Measurements from ENCODE around the gene CLTA.
A peak's percentile ranks its signal among the peaks of the same experiment; 100 is the strongest.

CLTA gene

DNA sequence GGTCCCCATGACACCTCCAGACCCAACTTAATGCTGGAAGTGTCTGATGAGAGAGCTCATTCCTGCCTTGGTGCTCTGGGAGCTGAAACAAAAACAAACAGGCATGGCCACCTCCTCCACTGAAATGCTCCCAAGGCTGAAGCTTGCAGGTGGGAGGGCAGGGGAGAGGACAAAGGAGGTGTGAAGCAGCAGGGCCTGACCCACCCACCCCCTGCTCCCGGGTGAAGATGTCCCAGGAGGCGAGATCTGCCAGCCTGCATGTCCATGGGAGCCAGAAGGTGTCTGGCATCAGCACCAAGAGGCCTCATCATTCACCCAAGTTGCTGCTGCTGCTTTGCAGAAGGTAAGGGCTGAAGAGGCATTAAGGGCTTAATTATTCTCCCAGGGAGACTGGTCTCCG is 25.7 kb upstream of the CLTA start:
- no peak overlapping the region for H3K4me3 ChIP-seq (ENCODE audit: low read depth, low read length)
- no peak for DNase-seq (ENCODE audit: low read depth)
- TF ChIP-seq CTCF (IDR thresholded peaks at IDR 0.05; ENCODE audit: low read depth, low read length, missing control alignments): no peak

DNA sequence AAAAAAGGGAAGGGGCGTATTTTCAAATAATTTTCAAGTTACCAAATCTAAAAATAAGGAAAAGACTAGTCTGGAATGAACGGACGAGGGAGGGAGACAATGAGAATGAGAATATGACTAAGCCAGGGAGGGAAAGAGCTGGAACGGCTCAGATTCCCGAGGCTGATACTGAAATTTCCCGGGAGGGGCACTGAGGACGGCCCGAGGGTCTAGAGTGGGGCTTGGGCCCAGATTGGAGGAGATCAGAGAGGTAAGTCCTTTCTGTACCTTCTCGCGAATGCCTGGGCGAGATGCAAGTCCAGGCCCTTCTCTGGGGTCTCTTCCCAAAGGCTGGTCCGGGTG is 24.9 kb upstream of the CLTA start:
- no peak for DNase-seq (ENCODE audit: low read depth)
- no peak overlapping the region for H3K4me3 ChIP-seq (ENCODE audit: low read depth, low read length)
- no peak for TF ChIP-seq CTCF (IDR thresholded peaks at IDR 0.05; ENCODE audit: low read depth, low read length, missing control alignments)

- no peak for DNase-seq (ENCODE audit: low read depth)
- peak; percentile 80 for TF ChIP-seq CTCF (IDR thresholded peaks at IDR 0.05; ENCODE audit: low read depth, low read length, missing control alignments)
- H3K4me3 ChIP-seq (ENCODE audit: low read depth, low read length): peak overlapping the region; percentile 50
These were observed 24.4 kb upstream of the CLTA start for GRCh38 chr9:36166168-36166927.

GRCh38 chr9:36169166-36169565 is 21.6 kb upstream of the CLTA start, which contains the start of gene CCIN:
Gene CCIN (plus strand): TSS chr9:36169388. CDS start chr9:36169503, 115 bp downstream.
- no peak for DNase-seq (ENCODE audit: low read depth)
- H3K4me3 ChIP-seq (ENCODE audit: low read depth, low read length): no peak within 1 kb of the TSS
- no peak for TF ChIP-seq CTCF (IDR thresholded peaks at IDR 0.05; ENCODE audit: low read depth, low read length, missing control alignments)

- TF ChIP-seq CTCF (IDR thresholded peaks at IDR 0.05; ENCODE audit: low read depth, low read length, missing control alignments): no peak
- no peak for DNase-seq (ENCODE audit: low read depth)
- H3K4me3 ChIP-seq (ENCODE audit: low read depth, low read length): no peak overlapping the region
These were observed 21.0 kb upstream of the CLTA start for GRCh38 chr9:36169708-36170107.

GRCh38 chr9:36170531-36170930 is 20.2 kb upstream of the CLTA start:
- no peak overlapping the region for H3K4me3 ChIP-seq (ENCODE audit: low read depth, low read length)
- TF ChIP-seq CTCF (IDR thresholded peaks at IDR 0.05; ENCODE audit: low read depth, low read length, missing control alignments): no peak
- no peak for DNase-seq (ENCODE audit: low read depth)

- no peak for DNase-seq (ENCODE audit: low read depth)
- no peak overlapping the region for H3K4me3 ChIP-seq (ENCODE audit: low read depth, low read length)
- TF ChIP-seq CTCF (IDR thresholded peaks at IDR 0.05; ENCODE audit: low read depth, low read length, missing control alignments): no peak
These were observed 16.9 kb upstream of the CLTA start for GRCh38 chr9:36173861-36174260.

Measured in GM12864 (cell line).